IPS-11a (cell line): ENCODE measurements around the gene ZNF219.
"Not testable (repeated sequence)": the region's sequence is repeated elsewhere in the genome, so short reads cannot be mapped to it uniquely, and the experiment has no call there.

Experiments
- H3K4me3 ChIP-seq: one replicate; pipeline ENCODE4 v1.5.1; 2013; ENCODE audit warnings: low read depth, low read length, control low read depth

Gene ZNF219

DNA sequence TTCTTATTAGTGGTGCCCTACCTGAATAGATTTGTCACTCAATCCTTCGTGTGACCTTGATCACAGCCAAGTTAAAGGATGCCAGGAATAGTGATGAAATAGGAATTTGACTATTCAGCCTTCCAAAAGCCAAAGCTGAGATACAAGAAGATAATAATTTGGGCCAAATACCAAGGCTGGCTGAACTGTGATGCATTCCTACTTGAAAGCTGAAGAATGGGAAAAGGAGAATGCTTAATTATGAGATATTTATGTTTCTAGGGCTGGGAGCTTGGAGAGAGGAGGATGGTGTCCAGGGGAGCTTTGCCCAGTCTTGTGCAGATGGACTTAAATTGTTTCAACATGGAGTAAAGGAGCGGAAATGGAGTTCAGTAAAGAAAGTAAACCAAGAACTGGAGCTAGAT is 51.1 kb downstream of the ZNF219 start:
- H3K4me3 ChIP-seq = no peak overlapping the region

DNA sequence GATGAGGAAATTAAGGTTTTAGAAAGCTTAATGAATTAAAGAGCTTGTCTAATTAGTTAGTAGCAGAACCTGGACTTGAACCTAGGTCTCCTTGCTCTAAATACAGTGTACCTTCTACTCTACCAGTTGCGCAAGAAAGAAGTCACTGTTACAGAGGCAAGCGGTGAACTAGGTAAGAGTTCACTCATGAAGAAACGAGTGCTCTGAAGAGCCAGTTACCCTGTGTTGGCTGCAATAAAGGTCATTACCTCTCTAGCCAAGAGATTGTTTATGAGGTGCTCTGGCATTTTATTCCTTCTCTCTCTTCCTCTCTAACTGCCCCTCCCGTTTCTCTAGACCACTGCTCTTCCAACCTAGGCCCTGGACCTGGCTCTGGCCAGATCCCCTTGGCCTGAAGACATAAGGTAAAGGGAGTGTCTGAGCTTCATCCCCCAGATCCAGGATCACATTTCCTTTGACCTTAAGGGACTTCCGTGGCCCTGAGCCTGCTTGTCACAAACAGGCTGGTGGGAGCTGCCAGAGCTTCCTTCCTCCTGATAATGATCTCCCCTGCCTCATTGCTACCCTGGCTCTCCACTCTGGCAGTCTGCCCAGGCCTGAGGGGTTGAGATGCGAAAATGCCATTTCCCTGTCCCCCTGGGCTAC is 54.4 kb downstream of the ZNF219 start:
- no peak overlapping the region for H3K4me3 ChIP-seq

DNA sequence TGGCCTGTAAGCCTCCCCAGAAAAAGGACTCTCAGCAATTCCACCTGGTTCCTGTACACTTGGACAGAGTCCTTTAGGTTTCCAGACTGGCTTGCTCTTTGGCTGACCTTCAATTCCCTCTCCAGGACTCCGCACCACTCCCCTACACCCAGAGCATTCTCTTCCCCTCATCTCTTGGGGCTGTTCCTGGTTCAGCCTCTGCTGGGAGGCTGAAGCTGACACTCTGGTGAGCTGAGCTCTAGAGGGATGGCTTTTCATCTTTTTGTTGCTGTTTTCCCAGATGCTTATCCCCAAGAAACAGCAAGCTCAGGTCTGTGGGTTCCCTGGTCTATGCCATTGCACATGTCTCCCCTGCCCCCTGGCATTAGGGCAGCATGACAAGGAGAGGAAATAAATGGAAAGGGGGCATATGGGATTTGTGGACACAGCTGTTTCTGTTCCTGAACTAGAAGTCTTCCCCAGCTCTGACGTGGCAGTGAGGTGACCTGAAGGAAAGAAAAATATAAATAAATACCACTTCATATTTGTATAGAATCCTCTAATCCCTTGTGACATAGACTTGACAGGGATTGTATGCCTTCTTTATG is 55.0 kb downstream of the ZNF219 start:
- no peak overlapping the region for H3K4me3 ChIP-seq

DNA sequence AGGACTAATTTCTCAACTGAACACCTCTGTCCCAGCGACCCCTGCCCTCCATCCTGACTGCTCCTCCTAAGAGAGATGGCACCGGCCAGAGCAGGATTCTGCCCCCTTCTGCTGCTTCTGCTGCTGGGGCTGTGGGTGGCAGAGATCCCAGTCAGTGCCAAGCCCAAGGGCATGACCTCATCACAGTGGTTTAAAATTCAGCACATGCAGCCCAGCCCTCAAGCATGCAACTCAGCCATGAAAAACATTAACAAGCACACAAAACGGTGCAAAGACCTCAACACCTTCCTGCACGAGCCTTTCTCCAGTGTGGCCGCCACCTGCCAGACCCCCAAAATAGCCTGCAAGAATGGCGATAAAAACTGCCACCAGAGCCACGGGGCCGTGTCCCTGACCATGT is 55.5 kb downstream of the ZNF219 start:
- no peak overlapping the region for H3K4me3 ChIP-seq

DNA sequence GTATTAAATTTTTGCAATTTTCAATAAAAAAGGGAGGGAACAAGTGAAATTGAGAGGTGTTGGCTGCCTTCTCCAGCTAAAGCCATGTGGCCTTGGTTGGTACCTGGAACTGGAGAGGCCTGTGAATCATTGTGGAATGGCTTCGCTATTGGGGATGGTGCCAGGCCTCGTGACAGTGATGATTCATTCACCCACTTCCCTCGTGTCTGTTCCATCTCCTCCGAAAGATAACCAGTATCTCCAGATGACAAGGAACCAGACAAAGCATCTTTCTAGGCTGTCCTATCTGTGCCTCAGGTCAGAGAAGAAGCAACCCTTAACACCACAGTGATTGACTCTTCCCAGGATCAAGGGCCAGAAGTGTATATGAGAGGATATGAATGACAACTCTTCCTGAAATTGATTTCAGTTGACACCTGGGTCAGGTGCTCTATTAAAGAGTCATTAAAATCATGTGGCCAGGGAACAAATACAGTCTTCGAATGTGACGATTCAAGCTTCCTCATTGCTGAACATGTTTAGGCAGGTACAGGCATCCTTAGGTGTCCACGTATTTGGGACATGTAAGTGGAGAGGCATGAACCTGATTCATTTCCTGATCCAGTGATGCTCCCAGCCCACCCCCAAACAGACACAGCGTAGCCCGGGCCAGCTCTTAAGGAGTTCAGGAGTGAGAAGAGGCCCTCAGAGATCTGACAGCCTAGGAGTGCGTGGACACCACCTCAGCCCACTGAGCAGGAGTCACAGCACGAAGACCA is 56.6 kb downstream of the ZNF219 start, which contains the start of gene RNASE7:
Gene RNASE7, plus strand, starts transcription at position 687 of the 758 bp plus-strand sequence. CDS start 631 bp downstream, outside the sequence.
- H3K4me3 ChIP-seq = no peak within 1 kb of the TSS

DNA sequence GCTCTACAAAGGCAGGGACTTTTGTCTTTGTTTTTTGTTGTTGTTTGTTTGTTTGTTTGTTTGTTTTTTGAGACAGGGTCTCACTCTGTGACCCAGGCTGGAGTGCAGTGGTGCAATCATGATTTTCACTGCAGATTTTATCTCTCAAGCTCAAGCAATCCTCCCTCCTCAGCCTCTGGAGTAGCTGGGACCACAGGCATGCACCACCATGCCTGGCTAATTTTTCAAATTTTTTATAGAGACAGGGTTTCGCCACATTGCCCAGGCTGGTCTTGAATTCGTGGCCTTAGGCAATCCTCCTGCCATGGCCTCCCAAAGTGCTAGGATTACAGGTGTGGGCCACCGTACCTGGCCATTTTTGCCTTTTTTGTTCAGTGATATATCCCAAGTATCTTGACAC is 57.5 kb downstream of the ZNF219 start:
- H3K4me3 ChIP-seq = not testable (repeated sequence)

DNA sequence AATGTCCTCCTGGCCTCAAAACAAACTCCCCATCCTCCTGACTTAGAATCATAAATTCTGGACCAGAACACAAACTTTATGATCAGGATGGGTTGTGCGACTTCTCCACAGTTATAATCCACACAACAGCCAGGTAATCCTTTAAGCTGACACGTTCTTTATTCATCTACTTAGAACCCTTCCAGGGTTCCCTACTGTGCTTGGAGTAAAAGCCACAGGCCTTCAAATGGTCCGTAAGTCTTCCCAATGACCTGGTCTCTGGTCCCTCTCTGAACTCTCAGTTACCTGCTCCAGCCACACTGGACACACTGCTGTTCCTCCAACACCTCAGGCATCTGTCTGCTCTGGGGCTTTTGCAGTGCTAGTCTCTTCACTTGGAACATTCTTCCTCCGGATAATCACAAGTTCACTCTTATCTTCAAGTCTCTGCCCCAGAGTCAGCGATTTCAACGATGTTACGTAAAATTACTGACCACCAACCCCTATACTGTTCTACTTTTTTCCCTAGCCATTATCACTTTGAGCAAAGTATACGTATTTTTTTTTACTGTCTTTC is 58.0 kb downstream of the ZNF219 start:
- no peak overlapping the region for H3K4me3 ChIP-seq
